Neuronal stem cell (in vitro differentiated cells): ENCODE results near the gene EVA1A.
"Not testable (repeated sequence)": the region's sequence is repeated elsewhere in the genome, so short reads cannot be mapped to it uniquely, and the experiment has no call there.

Experiments
- DNase-seq: peaks from one replicate; pipeline ENCODE4 v3.0.0-alpha.2; 2013; ENCODE audit warnings: low spot score
- H2AFZ ChIP-seq: one replicate; pipeline ENCODE4 v1.6.1; 2013; ENCODE audit warnings: mild to moderate bottlenecking, low read length, inconsistent platforms
- H2AK5ac ChIP-seq: 2 replicates; pipeline ENCODE4 v1.6.1; 2013; ENCODE audit warnings: low read depth, mild to moderate bottlenecking, inconsistent platforms, low read length, moderate library complexity, mixed read lengths
- H2BK120ac ChIP-seq: 2 replicates; pipeline ENCODE4 v1.6.1; 2013; ENCODE audit warnings: low read depth, mild to moderate bottlenecking, inconsistent platforms, low read length, moderate library complexity, mixed read lengths
- H2BK12ac ChIP-seq: one replicate; pipeline ENCODE4 v1.6.1; 2013; ENCODE audit warnings: low read length, inconsistent platforms
- H2BK15ac ChIP-seq: 2 replicates; pipeline ENCODE4 v1.6.1; 2013; ENCODE audit warnings: mild to moderate bottlenecking, low read length, inconsistent platforms, mixed read lengths
- H2BK5ac ChIP-seq: one replicate; pipeline ENCODE4 v1.6.1; 2013; ENCODE audit warnings: inconsistent platforms, mild to moderate bottlenecking, low read length, moderate library complexity
- H3K14ac ChIP-seq: one replicate; pipeline ENCODE4 v1.6.1; 2013; ENCODE audit warnings: low read length, inconsistent platforms
- H3K18ac ChIP-seq: 2 replicates; pipeline ENCODE4 v1.6.1; 2013; ENCODE audit warnings: low read length, inconsistent platforms
- H3K23ac ChIP-seq: 2 replicates; pipeline ENCODE4 v1.6.1; 2013; ENCODE audit warnings: low read depth, mild to moderate bottlenecking, mixed read lengths, low read length, inconsistent platforms; ENCODE audit not compliant: poor library complexity
- H3K27ac ChIP-seq: replicated peaks from 3 replicates; pipeline ENCODE4 v1.5.1; 2013; ENCODE audit warnings: low read length, inconsistent platforms
- H3K27me3 ChIP-seq, 3 experiments: 2 replicates each; pipeline ENCODE4 v1.6.1; 2013; ENCODE audit warnings: low read length in 3 of 3, mild to moderate bottlenecking in 2 of 3, inconsistent platforms in 1 of 3, low read depth in 1 of 3, mixed read lengths in 1 of 3, moderate library complexity in 1 of 3; ENCODE audit not compliant: control insufficient read depth in 3 of 3, insufficient read depth in 3 of 3
- H3K36me3 ChIP-seq, 2 donors: replicated peaks in 1 of 2; 2 replicates each; pipeline ENCODE4 v1.6.1; 2013; ENCODE audit warnings: low read length in 2 of 2; ENCODE audit not compliant: control insufficient read depth in 2 of 2, insufficient read depth in 2 of 2
- H3K4ac ChIP-seq: 2 replicates; pipeline ENCODE4 v1.6.1; 2013; ENCODE audit warnings: inconsistent platforms, mild to moderate bottlenecking, low read length, moderate library complexity
- H3K4me1 ChIP-seq, 2 donors: 1 replicate in 1 of 2; 2 replicates in 1 of 2; pipeline ENCODE4 v1.6.1; 2013; ENCODE audit warnings: low read length in 2 of 2, low read depth in 1 of 2; ENCODE audit not compliant: control insufficient read depth in 2 of 2, insufficient read depth in 1 of 2
- H3K4me2 ChIP-seq: one replicate; pipeline ENCODE4 v1.6.1; 2013; ENCODE audit warnings: mild to moderate bottlenecking, low read length, inconsistent platforms; ENCODE audit not compliant: insufficient read depth, poor library complexity, severe bottlenecking
- H3K4me3 ChIP-seq, 2 donors: 2 replicates each; pipeline ENCODE4 v1.5.1; 2013; ENCODE audit warnings: low read length in 2 of 2, mild to moderate bottlenecking in 2 of 2, inconsistent platforms in 1 of 2, moderate library complexity in 1 of 2
- H3K79me1 ChIP-seq: one replicate; pipeline ENCODE4 v1.6.1; 2013; ENCODE audit warnings: low read depth, mild to moderate bottlenecking, inconsistent platforms, low read length, moderate library complexity
- H3K9ac ChIP-seq: one replicate; pipeline ENCODE4 v1.6.1; 2013; ENCODE audit warnings: mild to moderate bottlenecking, low read depth, low read length, inconsistent platforms; ENCODE audit not compliant: poor library complexity
- H3K9me3 ChIP-seq, 2 donors: replicated peaks in 1 of 2; 2 replicates each; pipeline versions ENCODE3 to v1.6.1; 2013; ENCODE audit warnings: low read length in 2 of 2, mild to moderate bottlenecking in 2 of 2, inconsistent platforms in 1 of 2, low read depth in 1 of 2, mixed read lengths in 1 of 2, moderate library complexity in 1 of 2; ENCODE audit not compliant: control insufficient read depth in 2 of 2, insufficient read depth in 1 of 2
- H4K8ac ChIP-seq: one replicate; pipeline ENCODE4 v1.6.1; 2013; ENCODE audit warnings: low read depth, mild to moderate bottlenecking, inconsistent platforms, low read length, moderate library complexity
- H4K91ac ChIP-seq: one replicate; pipeline ENCODE4 v1.6.1; 2013; ENCODE audit warnings: low read length, low read depth, mild to moderate bottlenecking, inconsistent platforms; ENCODE audit not compliant: poor library complexity
- WGBS, 2 donors: extraction: QIAGEN DNeasy Blood & Tissue Kit; methylation state at CpG; one replicate each; pipeline ENCODE4 v1.1.7; 2013; ENCODE audit warnings: missing lambda C conversion rate in 2 of 2, mixed read lengths in 1 of 2; ENCODE audit not compliant: insufficient read length in 2 of 2, insufficient replicate concordance in 1 of 2; ENCODE audit errors: extremely low coverage in 2 of 2; 5-methylcytosine and 5-hydroxymethylcytosine counted together

The EVA1A gene

GRCh38 chr2:75477696-75478095 lies 83.0 kb downstream of the EVA1A start:
- H3K36me3 ChIP-seq, H4K8ac ChIP-seq, H3K9ac ChIP-seq, H3K79me1 ChIP-seq, H3K9me3 ChIP-seq, H3K27me3 ChIP-seq, H2BK5ac ChIP-seq, H2AFZ ChIP-seq, H3K23ac ChIP-seq, H3K14ac ChIP-seq, H3K4me3 ChIP-seq, DNase-seq, H2BK15ac ChIP-seq, H3K4ac ChIP-seq, H2BK12ac ChIP-seq, H3K18ac ChIP-seq, H3K27ac ChIP-seq, H4K91ac ChIP-seq, H2BK120ac ChIP-seq, H3K4me2 ChIP-seq, H2AK5ac ChIP-seq: not testable (repeated sequence)
- no CpG with 5 or more reads among the region's 1 CpG for WGBS, 2 donors
- H3K4me1 ChIP-seq, result peaks cover 5 to 17% of the 10 kb centered on the region in 2 donors

GRCh38 chr2:75476761-75477160 lies 84.0 kb downstream of the EVA1A start:
- Histone ChIP-seq H2BK15ac (no peak overlapping the region), H3K27ac (no peak overlapping the region), H2AFZ (no peak overlapping the region), H2BK12ac (no peak overlapping the region), H3K23ac (no peak overlapping the region), H2AK5ac (no peak overlapping the region), H3K4ac (no peak overlapping the region), H3K27me3 (no peaks in the 10 kb centered on the region), H3K14ac (no peak overlapping the region), H3K36me3 (no peaks in the 10 kb centered on the region), H3K4me3 (no peak overlapping the region), H3K79me1 (no peaks in the 10 kb centered on the region), H3K9ac (no peak overlapping the region), H4K91ac (no peak overlapping the region), H4K8ac (no peak overlapping the region), H3K18ac (no peak overlapping the region), H2BK5ac (no peak overlapping the region), H2BK120ac (no peak overlapping the region), H3K4me2 (no peak overlapping the region), H3K9me3 (peaks cover 0 to 7% of the 10 kb centered on the region in 2 donors), H3K4me1 (peaks cover 5 to 17% of the 10 kb centered on the region in 2 donors)
- no peak for DNase-seq
- WGBS, 2 donors, result no CpG with 5 or more reads among the region's 2 CpGs

- DNase-seq, result no peak
- H3K36me3 ChIP-seq, result no peaks in the 10 kb centered on the region
- no peaks in the 10 kb centered on the region for H3K79me1 ChIP-seq
- no peak overlapping the region for H2BK5ac ChIP-seq
- no peak overlapping the region for H4K8ac ChIP-seq
- H4K91ac ChIP-seq, result no peak overlapping the region
- no peak overlapping the region for H3K9ac ChIP-seq
- H3K4me2 ChIP-seq, result no peak overlapping the region
- no peaks in the 10 kb centered on the region for H3K27me3 ChIP-seq
- no peak overlapping the region for H3K18ac ChIP-seq
- no peak overlapping the region for H2AK5ac ChIP-seq
- no peak overlapping the region for H3K27ac ChIP-seq
- no peak overlapping the region for H2BK12ac ChIP-seq
- H3K4me3 ChIP-seq, result no peak overlapping the region
- no peak overlapping the region for H2BK120ac ChIP-seq
- H3K4ac ChIP-seq, result no peak overlapping the region
- WGBS, 2 donors, result no CpG with 5 or more reads among the region's 2 CpGs
- H2AFZ ChIP-seq, result no peak overlapping the region
- no peak overlapping the region for H3K23ac ChIP-seq
- peaks cover 5 to 17% of the 10 kb centered on the region in 2 donors for H3K4me1 ChIP-seq
- H2BK15ac ChIP-seq, result no peak overlapping the region
- H3K14ac ChIP-seq, result no peak overlapping the region
- H3K9me3 ChIP-seq, result peaks cover 0 to 7% of the 10 kb centered on the region in 2 donors
Observed at GRCh38 chr2:75475976-75476375, 84.8 kb downstream of the EVA1A start.

GRCh38 chr2:75475049-75475448 lies 85.7 kb downstream of the EVA1A start:
- Histone ChIP-seq H2AFZ (no peak overlapping the region), H3K4ac (no peak overlapping the region), H3K27ac (no peak overlapping the region), H4K8ac (no peak overlapping the region), H2BK12ac (no peak overlapping the region), H3K79me1 (no peaks in the 10 kb centered on the region), H3K36me3 (no peaks in the 10 kb centered on the region), H3K18ac (no peak overlapping the region), H2BK120ac (no peak overlapping the region), H3K9ac (no peak overlapping the region), H3K4me1 (peaks cover 5 to 17% of the 10 kb centered on the region in 2 donors), H3K27me3 (no peaks in the 10 kb centered on the region), H2BK5ac (no peak overlapping the region), H3K9me3 (peaks cover 0 to 7% of the 10 kb centered on the region in 2 donors), H2BK15ac (no peak overlapping the region), H3K14ac (no peak overlapping the region), H2AK5ac (no peak overlapping the region), H3K4me2 (no peak overlapping the region), H4K91ac (no peak overlapping the region), H3K23ac (no peak overlapping the region), H3K4me3 (no peak overlapping the region)
- DNase-seq, result no peak
- WGBS, 2 donors, result no CpG with 5 or more reads among the region's 2 CpGs
